Fibroblast of villous mesenchyme (primary cell): ENCODE results near the gene FAM98B. TPM values are rescaled to one million over a fixed set of nuclear protein-coding genes. Genes with fewer than 3 reads are reported as not detected.

Experiments
- DNase-seq: peaks from one replicate; pipeline ENCODE4 v3.0.0-alpha.2; 2010; ENCODE audit warnings: low read depth
- H3K4me3 ChIP-seq: 2 replicates; pipeline ENCODE4 v1.5.1; 2011; ENCODE audit warnings: low read depth, mild to moderate bottlenecking, low read length
- total RNA-seq: library from RNA; depleted of rRNA; stranded (reverse); fragments of >200 nt; gene quantifications from 2 replicates; pipeline ENCODE4 v1.2.3, GENCODE V29; 2012
- TF ChIP-seq, protein P1 (sequence below): IDR thresholded peaks from 2 replicates; pipeline ENCODE4 v1.5.1; 2012; ENCODE audit warnings: low read depth, mild to moderate bottlenecking, low read length; ENCODE audit not compliant: insufficient read depth

Gene FAM98B
- total RNA-seq, 1 donor = 11.2 TPM

GRCh38 chr15:38503496-38503895, 49.6 kb downstream of the FAM98B start:
- TF ChIP-seq, protein P1, sequence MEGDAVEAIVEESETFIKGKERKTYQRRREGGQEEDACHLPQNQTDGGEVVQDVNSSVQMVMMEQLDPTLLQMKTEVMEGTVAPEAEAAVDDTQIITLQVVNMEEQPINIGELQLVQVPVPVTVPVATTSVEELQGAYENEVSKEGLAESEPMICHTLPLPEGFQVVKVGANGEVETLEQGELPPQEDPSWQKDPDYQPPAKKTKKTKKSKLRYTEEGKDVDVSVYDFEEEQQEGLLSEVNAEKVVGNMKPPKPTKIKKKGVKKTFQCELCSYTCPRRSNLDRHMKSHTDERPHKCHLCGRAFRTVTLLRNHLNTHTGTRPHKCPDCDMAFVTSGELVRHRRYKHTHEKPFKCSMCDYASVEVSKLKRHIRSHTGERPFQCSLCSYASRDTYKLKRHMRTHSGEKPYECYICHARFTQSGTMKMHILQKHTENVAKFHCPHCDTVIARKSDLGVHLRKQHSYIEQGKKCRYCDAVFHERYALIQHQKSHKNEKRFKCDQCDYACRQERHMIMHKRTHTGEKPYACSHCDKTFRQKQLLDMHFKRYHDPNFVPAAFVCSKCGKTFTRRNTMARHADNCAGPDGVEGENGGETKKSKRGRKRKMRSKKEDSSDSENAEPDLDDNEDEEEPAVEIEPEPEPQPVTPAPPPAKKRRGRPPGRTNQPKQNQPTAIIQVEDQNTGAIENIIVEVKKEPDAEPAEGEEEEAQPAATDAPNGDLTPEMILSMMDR = no peak
- no peak for DNase-seq
- no peak overlapping the region for H3K4me3 ChIP-seq

DNA sequence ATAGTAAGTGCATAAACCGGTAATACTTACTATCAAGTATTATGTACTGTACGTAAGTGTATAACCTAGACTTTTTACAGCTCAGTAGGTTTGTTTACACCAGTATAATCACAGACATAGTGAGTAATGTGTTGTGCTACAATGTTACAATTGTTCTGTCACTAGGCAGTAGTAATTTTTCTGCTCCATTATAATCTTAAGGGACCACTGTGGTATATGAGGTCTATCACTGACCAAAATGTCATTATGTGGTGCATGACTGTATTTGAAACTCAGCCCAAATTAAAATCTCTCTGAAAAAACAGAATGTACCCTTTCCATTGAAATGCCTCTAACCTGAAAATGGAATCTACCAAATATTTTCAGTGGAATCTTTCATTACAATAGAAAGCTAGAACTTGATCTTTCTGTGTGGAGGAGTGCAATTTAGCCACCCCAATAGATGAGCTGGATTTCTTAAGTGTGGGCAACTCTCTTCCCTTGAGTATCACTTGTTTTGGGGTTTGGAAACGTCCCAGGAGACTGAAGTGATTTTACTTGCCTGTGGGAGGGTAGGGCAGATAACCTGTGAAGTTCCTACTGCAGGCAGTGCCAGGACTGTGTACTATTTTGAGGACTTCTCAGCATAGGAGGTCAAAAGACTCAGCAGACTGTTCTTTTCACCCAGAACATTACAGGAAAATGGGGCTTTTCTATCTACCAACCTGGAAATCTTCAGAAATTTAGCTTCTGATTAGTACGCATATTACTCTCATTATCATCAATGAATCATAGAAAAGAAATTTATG, 50.9 kb downstream of the FAM98B start:
- DNase-seq = no peak
- H3K4me3 ChIP-seq = no peak overlapping the region
- TF ChIP-seq, protein P1 = no peak

GRCh38 chr15:38506997-38507396, 53.1 kb downstream of the FAM98B start:
- DNase-seq = no peak
- TF ChIP-seq, protein P1 = no peak
- no peak overlapping the region for H3K4me3 ChIP-seq

DNA sequence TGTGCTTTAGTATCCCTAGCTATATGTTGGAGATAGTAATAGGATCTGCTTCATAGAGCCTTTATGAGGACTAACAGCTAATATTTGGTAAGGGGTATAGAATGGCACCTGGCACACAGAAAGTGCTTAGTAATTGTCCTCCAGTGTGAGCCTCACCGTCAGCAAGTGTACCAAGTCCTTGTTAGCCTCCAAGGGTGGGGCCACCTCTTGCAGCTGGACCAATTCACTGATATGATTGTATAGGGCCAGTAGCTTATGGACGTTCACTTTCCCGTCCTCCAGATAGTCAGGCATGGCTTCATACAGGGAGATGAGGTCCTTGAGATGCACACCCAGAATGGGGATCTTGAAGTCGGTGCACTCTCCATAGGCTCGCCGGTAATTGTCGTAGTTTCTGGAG, 53.6 kb downstream of the FAM98B start:
- no peak for DNase-seq
- H3K4me3 ChIP-seq = no peak overlapping the region
- TF ChIP-seq, protein P1 = no peak

GRCh38 chr15:38508647-38509046, 54.7 kb downstream of the FAM98B start:
- no peak overlapping the region for H3K4me3 ChIP-seq
- no peak for DNase-seq
- TF ChIP-seq, protein P1 = no peak

DNA sequence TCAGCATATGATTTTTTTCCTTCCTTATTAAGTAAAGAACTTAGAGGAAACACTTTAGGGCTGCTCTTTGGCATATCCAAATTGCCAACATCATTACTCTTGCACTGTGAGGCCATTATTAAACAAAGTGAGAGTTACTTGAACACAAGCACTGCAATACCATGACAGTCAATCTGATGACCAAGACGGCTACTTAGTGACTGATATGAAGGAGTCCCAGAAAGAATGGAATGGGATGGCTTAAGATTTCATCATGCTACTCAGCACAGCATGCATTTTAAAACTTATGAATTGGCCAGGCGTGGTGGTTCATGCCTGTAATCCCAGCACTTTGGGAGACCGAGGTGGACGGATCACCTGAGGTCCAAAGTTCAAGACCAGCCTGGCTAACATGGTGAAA, 55.2 kb downstream of the FAM98B start:
- no peak overlapping the region for H3K4me3 ChIP-seq
- no peak for DNase-seq
- TF ChIP-seq, protein P1 = no peak

- DNase-seq = no peak
- no peak overlapping the region for H3K4me3 ChIP-seq
- TF ChIP-seq, protein P1 = no peak
These were observed 59.0 kb downstream of the FAM98B start for GRCh38 chr15:38512901-38513300.
